ENCODE data around the gene PCDHA11. TPM values are rescaled to one million over a fixed set of nuclear protein-coding genes. Genes with fewer than 3 reads are reported as not detected.
"Not testable (repeated sequence)": the region's sequence is repeated elsewhere in the genome, so short reads cannot be mapped to it uniquely, and the experiment has no call there.

The PCDHA11 gene
- total RNA-seq, 1 donor from 2014 or later, result 5.4 TPM

- DNase-seq (ENCODE audit: low read depth), result not testable (repeated sequence)
Observed at GRCh38 chr5:140849831-140850634, 18.7 kb upstream of the PCDHA11 start.

DNA sequence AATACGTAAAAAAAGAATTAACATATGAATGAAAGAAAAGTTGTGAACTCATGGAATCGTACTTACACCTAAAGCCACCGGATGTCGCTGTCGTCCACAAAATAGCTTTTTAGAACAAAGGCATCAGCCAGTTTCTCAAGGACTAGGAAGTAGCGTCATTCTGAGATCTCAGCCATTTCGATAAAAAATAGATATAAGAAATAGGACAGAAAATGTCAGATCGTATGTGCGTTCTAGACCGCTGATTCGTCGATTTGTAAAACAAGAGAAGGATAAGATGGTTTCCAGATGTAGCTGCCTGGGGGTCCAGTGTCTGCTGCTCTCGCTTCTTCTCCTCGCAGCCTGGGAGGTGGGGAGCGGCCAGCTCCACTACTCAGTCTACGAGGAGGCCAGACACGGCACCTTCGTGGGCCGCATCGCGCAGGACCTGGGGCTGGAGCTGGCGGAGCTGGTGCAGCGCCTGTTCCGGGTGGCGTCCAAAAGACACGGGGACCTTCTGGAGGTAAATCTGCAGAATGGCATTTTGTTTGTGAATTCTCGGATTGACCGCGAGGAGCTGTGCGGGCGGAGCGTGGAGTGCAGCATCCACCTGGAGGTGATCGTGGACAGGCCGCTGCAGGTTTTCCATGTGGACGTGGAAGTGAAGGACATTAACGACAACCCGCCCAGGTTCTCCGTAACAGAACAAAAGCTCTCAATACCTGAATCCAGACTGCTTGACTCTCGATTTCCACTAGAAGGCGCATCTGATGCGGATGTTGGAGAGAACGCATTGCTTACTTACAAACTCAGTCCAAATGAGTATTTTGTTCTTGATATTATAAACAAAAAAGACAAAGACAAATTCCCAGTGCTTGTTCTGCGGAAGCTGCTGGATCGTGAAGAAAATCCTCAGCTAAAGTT lies 12.7 kb upstream of the PCDHA11 start, which contains the start of gene PCDHA10:
Gene PCDHA10, plus strand, starts transcription at position 126 of the 903 bp plus-strand sequence. Its CDS starts 152 bp downstream, at position 278.
- DNase-seq (ENCODE audit: low read depth), result no peak

GRCh38 chr5:140857177-140857986 lies 11.4 kb upstream of the PCDHA11 start:
- DNase-seq (ENCODE audit: low read depth), result no peak

DNA sequence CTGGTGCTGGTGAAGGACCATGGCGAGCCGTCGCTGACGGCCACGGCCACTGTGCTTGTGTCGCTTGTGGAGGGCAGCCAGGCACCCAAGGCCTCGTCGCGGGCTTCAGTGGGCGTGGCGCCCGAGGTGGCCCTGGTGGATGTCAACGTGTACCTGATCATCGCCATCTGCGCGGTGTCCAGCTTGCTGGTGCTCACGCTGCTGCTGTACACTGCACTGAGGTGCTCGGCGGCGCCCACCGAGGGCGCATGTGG lies 10.8 kb upstream of the PCDHA11 start:
- no peak for DNase-seq (ENCODE audit: low read depth)

GRCh38 chr5:140862441-140863295 lies 6.1 kb upstream of the PCDHA11 start:
- no peak for DNase-seq (ENCODE audit: low read depth)

DNA sequence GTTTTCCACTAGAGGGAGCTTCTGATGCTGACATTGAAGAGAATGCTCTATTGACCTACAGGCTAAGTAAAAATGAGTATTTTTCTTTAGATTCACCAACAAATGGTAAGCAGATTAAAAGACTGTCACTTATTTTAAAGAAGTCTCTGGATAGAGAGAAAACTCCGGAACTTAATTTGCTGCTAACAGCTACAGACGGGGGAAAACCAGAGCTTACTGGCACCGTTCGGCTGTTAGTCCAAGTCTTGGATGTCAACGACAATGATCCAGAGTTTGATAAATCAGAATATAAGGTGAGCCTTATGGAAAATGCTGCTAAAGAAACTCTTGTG lies 764 bp downstream of the PCDHA11 start:
- no peak for DNase-seq (ENCODE audit: low read depth)

DNA sequence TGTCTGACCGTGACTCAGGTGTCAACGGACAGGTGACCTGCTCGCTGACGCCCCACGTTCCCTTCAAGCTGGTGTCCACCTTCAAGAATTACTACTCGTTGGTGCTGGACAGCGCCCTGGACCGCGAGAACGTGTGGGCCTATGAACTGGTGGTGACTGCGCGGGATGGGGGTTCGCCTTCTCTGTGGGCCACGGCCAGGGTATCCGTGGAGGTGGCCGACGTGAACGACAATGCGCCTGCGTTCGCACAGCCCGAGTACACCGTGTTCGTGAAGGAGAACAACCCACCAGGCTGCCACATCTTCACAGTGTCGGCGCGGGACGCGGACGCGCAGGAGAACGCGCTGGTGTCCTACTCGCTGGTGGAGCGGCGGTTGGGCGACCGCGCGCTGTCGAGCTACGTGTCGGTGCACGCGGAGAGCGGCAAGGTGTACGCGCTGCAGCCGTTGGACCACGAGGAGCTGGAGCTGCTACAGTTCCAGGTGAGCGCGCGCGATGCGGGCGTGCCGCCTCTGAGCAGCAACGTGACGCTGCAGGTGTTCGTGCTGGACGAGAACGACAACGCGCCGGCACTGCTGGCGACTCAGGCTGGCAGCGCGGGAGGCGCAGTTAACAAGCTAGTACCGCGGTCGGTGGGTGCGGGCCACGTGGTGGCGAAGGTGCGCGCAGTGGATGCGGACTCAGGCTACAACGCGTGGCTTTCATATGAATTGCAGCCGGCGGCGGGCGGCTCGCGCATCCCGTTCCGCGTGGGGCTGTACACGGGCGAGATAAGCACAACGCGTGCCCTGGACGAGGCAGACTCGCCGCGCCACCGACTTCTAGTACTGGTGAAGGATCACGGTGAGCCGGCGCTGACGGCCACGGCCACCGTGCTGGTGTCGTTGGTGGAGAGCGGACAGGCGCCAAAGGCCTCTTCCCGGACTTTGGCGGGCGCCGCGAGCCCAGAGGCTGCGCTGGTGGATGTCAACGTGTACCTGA lies 1.8 kb downstream of the PCDHA11 start:
- no peak for DNase-seq (ENCODE audit: low read depth)

- no peak for DNase-seq (ENCODE audit: low read depth)
Observed at GRCh38 chr5:140875085-140876065, 6.6 kb downstream of the PCDHA11 start, which contains the start of gene PCDHA12. TSS of gene PCDHA12 (plus strand) at chr5:140875308. CDS start at chr5:140875473, 165 bp downstream.

- not testable (repeated sequence) for DNase-seq (ENCODE audit: low read depth)
Observed at GRCh38 chr5:140876541-140877261, 7.9 kb downstream of the PCDHA11 start.

DNA sequence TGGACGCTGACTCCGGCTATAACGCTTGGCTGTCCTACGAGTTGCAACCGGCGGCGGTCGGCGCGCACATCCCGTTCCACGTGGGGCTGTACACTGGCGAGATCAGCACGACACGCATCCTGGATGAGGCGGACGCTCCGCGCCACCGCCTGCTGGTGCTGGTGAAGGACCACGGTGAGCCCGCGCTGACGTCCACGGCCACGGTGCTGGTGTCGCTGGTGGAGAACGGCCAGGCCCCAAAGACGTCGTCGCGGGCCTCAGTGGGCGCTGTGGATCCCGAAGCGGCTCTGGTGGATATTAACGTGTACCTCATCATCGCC lies 8.5 kb downstream of the PCDHA11 start:
- DNase-seq (ENCODE audit: low read depth), result no peak

- no peak for DNase-seq (ENCODE audit: low read depth)
Observed at GRCh38 chr5:140881889-140882590, 13.3 kb downstream of the PCDHA11 start, which contains the start of gene PCDHA13. TSS of gene PCDHA13 (plus strand) at chr5:140882124. CDS start at chr5:140882269, 145 bp downstream.

- no peak for DNase-seq (ENCODE audit: low read depth)
Observed at GRCh38 chr5:140882591-140882899, 13.8 kb downstream of the PCDHA11 start.

DNA sequence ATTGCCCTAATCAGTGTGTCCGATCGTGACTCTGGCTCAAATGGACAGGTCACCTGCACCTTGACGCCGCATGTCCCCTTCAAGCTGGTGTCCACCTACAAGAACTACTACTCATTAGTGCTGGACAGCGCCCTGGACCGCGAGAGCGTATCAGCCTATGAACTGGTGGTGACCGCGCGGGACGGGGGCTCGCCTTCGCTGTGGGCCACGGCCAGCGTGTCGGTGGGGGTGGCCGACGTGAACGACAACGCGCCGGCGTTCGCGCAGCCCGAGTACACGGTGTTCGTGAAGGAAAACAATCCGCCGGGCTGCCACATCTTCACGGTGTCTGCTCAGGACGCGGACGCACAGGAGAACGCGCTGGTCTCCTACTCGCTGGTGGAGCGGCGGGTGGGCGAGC lies 14.6 kb downstream of the PCDHA11 start:
- no peak for DNase-seq (ENCODE audit: low read depth)

- no peak for DNase-seq (ENCODE audit: low read depth)
Observed at GRCh38 chr5:140883927-140884697, 15.4 kb downstream of the PCDHA11 start.

- DNase-seq (ENCODE audit: low read depth), result no peak
Observed at GRCh38 chr5:140916325-140916724, 47.6 kb downstream of the PCDHA11 start.
